HCT116 (cell line): ENCODE data around the gene IL11. TPM values are rescaled to one million over a fixed set of nuclear protein-coding genes. Genes with fewer than 3 reads are reported as not detected.

Source experiments
- ATAC-seq: fragments of 200-7000 bp; cut with Tn5 transposase; 2 replicates; pipeline ENCODE4 v1.9.1; 2020; ENCODE audit warnings: mild to moderate bottlenecking, moderate library complexity
- BruUV-seq: library from RNA; stranded (reverse); fragments of 400-500 nt; replicated peaks from 2 replicates; lab custom pipeline; 2021; lab: Mats Ljungman, UMichigan
- CTCF ChIA-PET: fragments of 300-600 bp; sonication (Branson Sonifier 250); formaldehyde crosslinking; loops from one replicate; lab custom pipeline; 2021; ENCODE audit warnings: antibody characterized with exemption; lab: Charles Lee
- POLR2A ChIA-PET: fragments of 300-600, 350-600 bp; sonication (Branson Sonifier 250); formaldehyde crosslinking; loops from one replicate; lab custom pipeline; 2021; ENCODE audit warnings: antibody characterized with exemption; lab: Charles Lee
- RAD21 ChIA-PET, 2 experiments: fragments of 300-600 bp; sonication (Branson Sonifier 250); formaldehyde crosslinking; loops; one replicate each; lab custom pipeline; 2023; ENCODE audit warnings: low total read pairs in 2 of 2; ENCODE audit not compliant: uncharacterized antibody in 2 of 2, unreplicated experiment in 2 of 2, low non-redundant PET in 1 of 2; lab: Charles Lee
- DNase-seq: peaks from one replicate; pipeline ENCODE4 v3.0.0-alpha.2; 2010; ENCODE audit warnings: low read depth, low spot score
- H2AFZ ChIP-seq: fragments of 200-600 bp; shearing (Covaris generic), sonication (generic); 2 replicates; pipeline ENCODE4 v1.6.1; 2017; ENCODE audit warnings: low read depth, mixed run types, mixed read lengths, antibody characterized with exemption, low read length; ENCODE audit not compliant: poor library complexity, severe bottlenecking
- H3K27ac ChIP-seq: 2 replicates; pipeline ENCODE4 v1.5.1; 2012; ENCODE audit warnings: low read depth, low read length
- H3K27me3 ChIP-seq: fragments of 200-600 bp; sonication (generic); 2 replicates; pipeline ENCODE4 v1.6.1; 2016; ENCODE audit warnings: mixed run types, low read length, mixed read lengths; ENCODE audit not compliant: insufficient read depth
- H3K36me3 ChIP-seq, 2 experiments: fragments of 200-500 bp in 1 of 2; fragments of 200-600 bp in 1 of 2; sonication (Bioruptor generic) in 1 of 2; sonication (generic) in 1 of 2; 2 replicates each; pipeline versions ENCODE4 v1.5.1 to v1.6.1; 2014 to 2016; ENCODE audit warnings: low read length in 2 of 2, inconsistent platforms in 1 of 2, mixed read lengths in 1 of 2, mixed run types in 1 of 2; ENCODE audit not compliant: insufficient read depth in 2 of 2, control insufficient read depth in 1 of 2
- H3K4me1 ChIP-seq, 2 experiments: fragments of 200-600 bp in 1 of 2; sonication (generic) in 1 of 2; 2 replicates each; pipeline versions ENCODE4 v1.5.1 to v1.6.1; 2012 to 2017; ENCODE audit warnings: low read length in 2 of 2, inconsistent platforms in 1 of 2, mild to moderate bottlenecking in 1 of 2, mixed read lengths in 1 of 2, mixed run types in 1 of 2, moderate library complexity in 1 of 2; ENCODE audit not compliant: insufficient read depth in 2 of 2, control insufficient read depth in 1 of 2
- H3K4me2 ChIP-seq: fragments of 200-600 bp; sonication (generic); 2 replicates; pipeline ENCODE4 v1.6.1; 2017; ENCODE audit warnings: mixed run types, low read length, mixed read lengths
- H3K4me3 ChIP-seq, 2 experiments: fragments of 200-600 bp in 1 of 2; sonication (generic) in 1 of 2; replicated peaks in 1 of 2; 2 replicates each; pipeline ENCODE4 v1.5.1; 2011 to 2016; ENCODE audit warnings: low read length in 2 of 2, control low read depth in 1 of 2, low read depth in 1 of 2, mild to moderate bottlenecking in 1 of 2, mixed read lengths in 1 of 2, mixed run types in 1 of 2
- H3K79me2 ChIP-seq: fragments of 200-600 bp; sonication (generic); 2 replicates; pipeline ENCODE4 v1.6.1; 2017; ENCODE audit warnings: mild to moderate bottlenecking, mixed run types, low read length, moderate library complexity, mixed read lengths; ENCODE audit not compliant: insufficient read depth
- H3K9ac ChIP-seq: fragments of 200-600 bp; sonication (generic); 2 replicates; pipeline ENCODE4 v1.6.1; 2016; ENCODE audit warnings: low read length, mixed read lengths
- H3K9me2 ChIP-seq: fragments of 200-600 bp; sonication (generic), shearing (Covaris generic); 2 replicates; pipeline ENCODE4 v1.6.1; 2017; ENCODE audit warnings: mixed run types, mild to moderate bottlenecking, moderate library complexity; ENCODE audit not compliant: insufficient read depth
- H3K9me3 ChIP-seq, 2 experiments: fragments of 200-500 bp in 1 of 2; fragments of 200-600 bp in 1 of 2; sonication (Bioruptor generic) in 1 of 2; sonication (generic) in 1 of 2; 2 replicates each; pipeline ENCODE4 v1.6.1; 2014 to 2017; ENCODE audit warnings: low read length in 2 of 2, mixed read lengths in 2 of 2, inconsistent platforms in 1 of 2, low read depth in 1 of 2, mild to moderate bottlenecking in 1 of 2, mixed run types in 1 of 2, moderate library complexity in 1 of 2; ENCODE audit not compliant: control insufficient read depth in 1 of 2, insufficient read depth in 1 of 2
- H4K20me1 ChIP-seq: fragments of 200-600 bp; sonication (generic), shearing (Covaris generic); 2 replicates; pipeline ENCODE4 v1.6.1; 2017; ENCODE audit warnings: mixed run types, mild to moderate bottlenecking, moderate library complexity; ENCODE audit not compliant: insufficient read depth
- CEBPB ChIP-seq: IDR thresholded peaks from 2 replicates; pipeline ENCODE4 v1.6.1; 2012; ENCODE audit warnings: low read depth
- CTCF ChIP-seq, 3 experiments: fragments of 200-600 bp in 1 of 3; sonication (generic) in 1 of 3; IDR thresholded peaks in 2 of 3; conservative IDR thresholded peaks in 1 of 3; 2 replicates each; pipeline ENCODE4 v1.5.1; 2012 to 2017; ENCODE audit warnings: low read depth in 2 of 3, low read length in 2 of 3, antibody characterized with exemption in 1 of 3, borderline replicate concordance in 1 of 3, control low read depth in 1 of 3, mild to moderate bottlenecking in 1 of 3, mixed read lengths in 1 of 3, mixed run types in 1 of 3, moderate library complexity in 1 of 3; ENCODE audit not compliant: insufficient read depth in 1 of 3
- ELF1 ChIP-seq: IDR thresholded peaks from 2 replicates; pipeline ENCODE4 v1.6.1; 2012; ENCODE audit warnings: low read depth, borderline replicate concordance
- EZH2phosphoT487 ChIP-seq: fragments of 200-600 bp; IDR thresholded peaks from 2 replicates; pipeline ENCODE4 v1.6.1; 2018; ENCODE audit warnings: antibody characterized with exemption, borderline replicate concordance
- FOSL1 ChIP-seq: IDR thresholded peaks from 2 replicates; pipeline ENCODE4 v1.6.1; 2012; ENCODE audit warnings: low read depth
- POLR2A ChIP-seq: IDR thresholded peaks from 2 replicates; pipeline ENCODE4 v1.7.0; 2011; ENCODE audit warnings: borderline replicate concordance; ENCODE audit not compliant: insufficient read depth, insufficient read length; ENCODE audit errors: extremely low read depth
- POLR2AphosphoS5 ChIP-seq: IDR thresholded peaks from 2 replicates; pipeline ENCODE4 v1.6.1; 2011; ENCODE audit warnings: mild to moderate bottlenecking, low read depth, low read length, moderate library complexity
- REST ChIP-seq: IDR thresholded peaks from 2 replicates; pipeline ENCODE4 v1.6.1; 2012; ENCODE audit warnings: low read depth
- SIN3A ChIP-seq: IDR thresholded peaks from 2 replicates; pipeline ENCODE4 v1.6.1; 2012; ENCODE audit warnings: low read depth
- SRF ChIP-seq: IDR thresholded peaks from 2 replicates; pipeline ENCODE4 v1.6.1; 2012; ENCODE audit warnings: low read depth
- TCF7L2 ChIP-seq: IDR thresholded peaks from 2 replicates; pipeline ENCODE4 v1.7.0; 2011; ENCODE audit warnings: borderline replicate concordance, inconsistent platforms; ENCODE audit not compliant: insufficient read depth, insufficient read length; ENCODE audit errors: extremely low read depth
- ZBTB33 ChIP-seq: IDR thresholded peaks from 2 replicates; pipeline ENCODE4 v1.6.1; 2011; ENCODE audit warnings: mild to moderate bottlenecking, low read length, moderate library complexity; ENCODE audit not compliant: insufficient replicate concordance; ENCODE audit errors: extremely low read depth
- ZFX ChIP-seq: fragments of 450-650 bp; IDR thresholded peaks from 2 replicates; pipeline ENCODE4 v1.6.1; 2017
- ZNF274 ChIP-seq: fragments of 200-500 bp; sonication (Bioruptor generic); IDR thresholded peaks from 2 replicates; pipeline ENCODE4 v1.6.1; 2014; ENCODE audit warnings: mild to moderate bottlenecking, low read depth, low read length, inconsistent platforms
- intact Hi-C: fragments of 100-400 bp; cut with micrococcal nuclease; formaldehyde crosslinking; loops from 2 replicates; pipeline ENCODE4 v1.10.0; 2022
- total RNA-seq: library from RNA; stranded (reverse); gene quantifications from one replicate; pipeline ENCODE4 v1.2.1, GENCODE V29; 2021; ENCODE audit not compliant: unreplicated experiment
- TF ChIP-seq, protein P1 (sequence below): IDR thresholded peaks from 2 replicates; pipeline ENCODE4 v1.6.1; 2012

IL11 gene
- total RNA-seq, 1 experiment from 2014 or later = 2.8 TPM

GRCh38 chr19:55366790-55367189 is 3.5 kb downstream of the IL11 start (continued):
- TF ChIP-seq CEBPB (no peak), POLR2AphosphoS5 (no peak), SIN3A (no peak), FOSL1 (no peak), CTCF (IDR thresholded peaks at IDR 0.05 in 2 of 3, conservative IDR thresholded peaks at IDR 0.05 in 1 of 3; ENCODE audit: borderline replicate concordance in 1 of 3, insufficient read depth in 1 of 3, low read depth in 2 of 3, low read length in 2 of 3) (no peak)
- TF ChIP-seq, protein P1, sequence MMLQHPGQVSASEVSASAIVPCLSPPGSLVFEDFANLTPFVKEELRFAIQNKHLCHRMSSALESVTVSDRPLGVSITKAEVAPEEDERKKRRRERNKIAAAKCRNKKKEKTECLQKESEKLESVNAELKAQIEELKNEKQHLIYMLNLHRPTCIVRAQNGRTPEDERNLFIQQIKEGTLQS = no peak
- TF ChIP-seq, all 23 proteins: peak for 0

- POLR2A ChIA-PET = no interaction called here
- H3K36me3 ChIP-seq = no peaks in the 10 kb centered on the region
- no peaks in the 10 kb centered on the region for H4K20me1 ChIP-seq
- H3K9me2 ChIP-seq = no peaks in the 10 kb centered on the region
- H3K9ac ChIP-seq = no peak overlapping the region
- no peaks in the 10 kb centered on the region for H3K27me3 ChIP-seq
- ATAC-seq = no peak
- peaks cover 3 to 17% of the 10 kb centered on the region in 2 experiments; a peak in 3 of 4 replicates for H3K4me1 ChIP-seq
- no TSS peak for BruUV-seq
- no peaks in the 10 kb centered on the region for H3K79me2 ChIP-seq
- TF ChIP-seq ZFX = no peak
- no peak for TF ChIP-seq SRF
- no peak for TF ChIP-seq ZBTB33
- TF ChIP-seq ELF1 = no peak
- no peak for TF ChIP-seq POLR2A
- TF ChIP-seq POLR2AphosphoS5 = no peak
- TF ChIP-seq ZNF274 = no peak
- TF ChIP-seq REST = no peak
- TF ChIP-seq SIN3A = no peak
- no peak for TF ChIP-seq EZH2phosphoT487
- no peak for TF ChIP-seq FOSL1
- no peak for TF ChIP-seq TCF7L2
- TF ChIP-seq, all 23 proteins: peak for 0
- CTCF ChIA-PET = no interaction called here
- no peaks in the 10 kb centered on the region for H3K9me3 ChIP-seq
- H3K4me2 ChIP-seq = no peak overlapping the region
- DNase-seq = no peak
- intact Hi-C loops = no loop called here
- no peak overlapping the region for H3K27ac ChIP-seq
- no peak overlapping the region for H3K4me3 ChIP-seq
- RAD21 ChIA-PET = no interaction called here
- no peak overlapping the region for H2AFZ ChIP-seq
Observed at GRCh38 chr19:55365964-55366363, 4.3 kb downstream of the IL11 start.
